HG03521 (cell line): ENCODE data around the gene MRPS15.

ENCODE experiments used
- ATAC-seq: cut with Tn5 transposase; IDR thresholded peaks from one replicate; pipeline ENCODE4 v1.9.1; 2021; ENCODE audit warnings: mild to moderate bottlenecking, moderate library complexity; ENCODE audit not compliant: unreplicated experiment

The MRPS15 gene

GRCh38 chr1:36464605-36465393 lies 615 bp upstream of the MRPS15 start:
- peak; percentile 19 for ATAC-seq

- ATAC-seq: no peak
Measured at GRCh38 chr1:36463463-36463802, 751 bp downstream of the MRPS15 start.

GRCh38 chr1:36458910-36459309 lies 5.3 kb downstream of the MRPS15 start:
- ATAC-seq: no peak

GRCh38 chr1:36457691-36458090 lies 6.5 kb downstream of the MRPS15 start:
- ATAC-seq: no peak

GRCh38 chr1:36456391-36456928 lies 7.7 kb downstream of the MRPS15 start:
- ATAC-seq: no peak

GRCh38 chr1:36455386-36455785 lies 8.8 kb downstream of the MRPS15 start:
- ATAC-seq: no peak

- ATAC-seq: no peak
Measured at GRCh38 chr1:36453600-36454388, 10.4 kb downstream of the MRPS15 start.

GRCh38 chr1:36453051-36453450 lies 11.1 kb downstream of the MRPS15 start:
- no peak for ATAC-seq

- no peak for ATAC-seq
Measured at GRCh38 chr1:36450919-36451305, 13.3 kb downstream of the MRPS15 start.

GRCh38 chr1:36450270-36450918 lies 13.8 kb downstream of the MRPS15 start, which contains the start of gene OSCP1:
Gene OSCP1 (minus strand): TSS chr1:36450451. CDS start chr1:36450369, 82 bp downstream.
- peak; percentile 96 for ATAC-seq

GRCh38 chr1:36448530-36449056 lies 15.6 kb downstream of the MRPS15 start:
- ATAC-seq: no peak

- ATAC-seq: no peak
Measured at GRCh38 chr1:36447450-36447849, 16.7 kb downstream of the MRPS15 start.

- ATAC-seq: no peak
Measured at GRCh38 chr1:36446746-36447145, 17.4 kb downstream of the MRPS15 start.

GRCh38 chr1:36446271-36446670 lies 17.9 kb downstream of the MRPS15 start:
- ATAC-seq: no peak

GRCh38 chr1:36443297-36443696 lies 20.9 kb downstream of the MRPS15 start:
- no peak for ATAC-seq

- ATAC-seq: no peak
Measured at GRCh38 chr1:36442337-36442736, 21.8 kb downstream of the MRPS15 start.

- ATAC-seq: no peak
Measured at GRCh38 chr1:36440646-36441045, 23.5 kb downstream of the MRPS15 start.

- ATAC-seq: no peak
Measured at GRCh38 chr1:36440044-36440443, 24.1 kb downstream of the MRPS15 start.

GRCh38 chr1:36438715-36439114 lies 25.5 kb downstream of the MRPS15 start:
- ATAC-seq: no peak

GRCh38 chr1:36436821-36437220 lies 27.4 kb downstream of the MRPS15 start:
- ATAC-seq: no peak

GRCh38 chr1:36433102-36433501 lies 31.1 kb downstream of the MRPS15 start:
- ATAC-seq: no peak
